NCI-H1694 (cell line): ENCODE data around the gene AOX1.
"Not testable (repeated sequence)": the region's sequence is repeated elsewhere in the genome, so short reads cannot be mapped to it uniquely, and the experiment has no call there.

ENCODE experiments used
- DNase-seq: peaks from one replicate; lab custom pipeline; 2025; lab: John Stamatoyannopoulos, UW

AOX1 gene

GRCh38 chr2:200628461-200628860 lies 42.6 kb downstream of the AOX1 start:
- not testable (repeated sequence) for DNase-seq

DNA sequence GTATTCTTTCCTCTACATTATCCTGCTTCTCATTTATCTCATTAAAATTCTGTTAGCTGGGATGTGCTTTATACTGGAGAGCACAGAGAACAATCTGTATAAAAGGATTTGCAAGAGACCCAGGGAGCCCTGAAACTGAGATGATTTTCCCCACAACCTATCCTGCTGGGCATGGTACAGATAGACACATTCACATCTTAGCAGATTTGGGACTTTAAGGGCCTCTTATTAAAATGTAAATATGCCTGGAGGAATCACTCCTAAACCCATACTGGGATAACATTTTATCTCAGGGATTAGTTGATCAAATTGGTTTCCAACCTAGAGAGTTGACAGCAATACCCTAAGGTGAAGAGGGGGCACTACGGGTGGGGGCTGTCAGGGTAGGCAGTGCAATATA lies 45.5 kb downstream of the AOX1 start:
- no peak for DNase-seq

DNA sequence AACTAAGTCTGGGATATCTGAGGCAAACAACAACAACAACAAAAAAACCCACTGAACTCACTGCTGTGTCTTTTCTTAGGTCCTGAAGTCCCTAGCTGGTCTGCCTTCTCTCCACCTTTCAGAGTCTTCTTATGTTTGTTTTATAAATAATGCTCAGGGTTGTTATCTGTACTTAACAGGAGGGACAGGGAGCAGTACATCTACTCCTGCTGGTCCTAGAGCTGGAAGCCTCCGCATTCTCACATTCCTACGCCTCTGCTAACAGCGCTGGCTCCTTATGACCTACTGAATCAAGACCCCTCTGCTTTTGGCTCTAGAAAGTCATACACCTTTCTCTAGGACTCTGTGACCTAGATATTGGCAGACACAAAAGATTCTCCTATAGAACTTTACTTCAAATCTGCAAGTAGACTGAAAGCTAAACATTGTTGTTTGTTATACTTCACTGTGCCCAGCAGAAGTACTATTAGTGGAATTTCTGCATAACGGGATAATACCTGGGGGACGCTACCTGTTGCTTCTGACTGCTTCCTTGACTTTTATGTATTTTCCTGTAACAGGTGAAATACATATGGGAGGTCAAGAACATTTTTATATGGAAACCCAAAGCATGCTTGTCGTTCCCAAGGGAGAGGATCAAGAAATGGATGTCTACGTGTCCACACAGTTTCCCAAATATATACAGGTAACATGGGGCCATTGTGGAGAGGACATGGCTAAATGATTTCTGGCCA lies 48.6 kb downstream of the AOX1 start:
- no peak for DNase-seq

GRCh38 chr2:200635251-200635650 lies 49.4 kb downstream of the AOX1 start:
- no peak for DNase-seq

- no peak for DNase-seq
These were observed 52.1 kb downstream of the AOX1 start for GRCh38 chr2:200637901-200638300.

DNA sequence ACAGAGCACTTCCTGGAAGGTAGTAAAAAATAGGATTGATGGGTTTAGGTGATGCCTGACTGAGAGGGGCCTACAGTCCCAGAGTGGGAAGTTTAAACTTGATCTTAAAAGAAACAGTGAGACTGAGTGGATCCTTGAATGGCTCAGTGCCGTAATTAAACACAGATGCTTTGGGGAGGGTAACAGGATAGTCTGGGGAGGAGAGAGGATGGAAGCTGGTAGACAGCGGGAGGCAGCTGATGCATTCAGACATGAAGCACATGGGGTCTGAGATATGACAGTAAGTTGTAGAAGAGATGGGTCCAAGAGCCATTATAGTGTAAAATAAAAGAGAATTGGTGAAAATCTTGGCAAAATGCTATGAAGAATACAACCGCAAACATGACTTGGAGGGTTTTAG lies 54.4 kb downstream of the AOX1 start:
- DNase-seq, result no peak

DNA sequence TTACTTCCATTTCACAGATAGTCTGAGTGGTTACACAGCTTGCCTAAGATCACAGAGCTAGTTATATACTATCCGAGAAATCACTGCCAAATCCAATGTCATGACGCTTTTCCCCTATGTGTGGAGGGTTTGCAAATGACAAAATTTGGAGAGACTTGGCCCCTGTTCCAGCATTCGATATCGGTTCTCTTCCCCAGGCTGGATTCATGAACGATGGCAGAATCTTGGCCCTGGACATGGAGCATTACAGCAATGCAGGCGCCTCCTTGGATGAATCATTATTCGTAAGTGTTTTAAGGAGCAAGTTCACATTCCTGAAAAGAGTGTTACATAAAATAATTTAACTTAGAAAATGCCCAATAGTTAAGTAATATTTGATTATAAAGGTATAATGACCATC lies 55.1 kb downstream of the AOX1 start:
- DNase-seq, result no peak

GRCh38 chr2:200648518-200649281 lies 62.9 kb downstream of the AOX1 start:
- DNase-seq, result not testable (repeated sequence)

GRCh38 chr2:200649724-200650123 lies 63.9 kb downstream of the AOX1 start:
- no peak for DNase-seq

DNA sequence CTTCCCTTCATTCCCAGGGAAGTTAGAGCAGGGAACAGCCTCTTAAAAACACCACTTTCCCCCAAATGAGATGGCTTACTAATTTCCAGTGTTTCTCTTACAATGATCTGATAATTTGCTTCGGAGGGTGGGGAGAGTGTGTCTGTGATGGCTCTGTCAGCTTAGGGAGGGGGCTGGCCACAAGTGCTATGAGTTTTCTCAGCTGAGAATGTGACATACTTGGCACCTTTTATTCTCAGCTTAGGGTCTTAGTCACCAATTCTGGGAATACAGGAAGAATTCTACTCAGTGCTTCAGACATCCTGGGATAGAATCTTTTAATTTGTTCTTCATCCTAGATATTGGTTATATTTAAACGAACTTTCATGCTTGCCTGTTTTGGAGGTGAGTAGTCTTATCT lies 64.4 kb downstream of the AOX1 start:
- no peak for DNase-seq

GRCh38 chr2:200652158-200652557 lies 66.3 kb downstream of the AOX1 start:
- DNase-seq, result no peak

GRCh38 chr2:200653021-200653420 lies 67.2 kb downstream of the AOX1 start:
- no peak for DNase-seq

DNA sequence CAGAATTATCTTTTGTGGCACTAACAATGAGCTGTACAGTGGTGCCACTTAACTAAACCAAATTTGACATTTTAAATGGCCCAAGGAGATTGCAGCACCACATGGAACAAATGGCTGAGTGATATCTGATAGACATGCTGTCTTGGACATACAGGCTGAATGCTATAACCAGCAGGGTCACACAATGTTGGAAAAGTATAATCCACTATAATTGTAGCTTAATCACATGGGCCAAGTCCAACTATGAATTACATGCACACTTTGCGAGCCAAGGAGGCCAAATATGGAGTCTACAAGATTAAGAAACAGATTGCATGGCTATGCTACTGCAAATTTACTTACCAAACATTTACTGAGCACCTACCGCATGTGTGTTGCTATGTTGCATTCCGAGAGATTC lies 69.0 kb downstream of the AOX1 start:
- no peak for DNase-seq

GRCh38 chr2:200655918-200656580 lies 70.2 kb downstream of the AOX1 start:
- no peak for DNase-seq

GRCh38 chr2:200658278-200658864 lies 72.6 kb downstream of the AOX1 start:
- DNase-seq, result no peak

GRCh38 chr2:200659410-200659809 lies 73.6 kb downstream of the AOX1 start:
- no peak for DNase-seq

DNA sequence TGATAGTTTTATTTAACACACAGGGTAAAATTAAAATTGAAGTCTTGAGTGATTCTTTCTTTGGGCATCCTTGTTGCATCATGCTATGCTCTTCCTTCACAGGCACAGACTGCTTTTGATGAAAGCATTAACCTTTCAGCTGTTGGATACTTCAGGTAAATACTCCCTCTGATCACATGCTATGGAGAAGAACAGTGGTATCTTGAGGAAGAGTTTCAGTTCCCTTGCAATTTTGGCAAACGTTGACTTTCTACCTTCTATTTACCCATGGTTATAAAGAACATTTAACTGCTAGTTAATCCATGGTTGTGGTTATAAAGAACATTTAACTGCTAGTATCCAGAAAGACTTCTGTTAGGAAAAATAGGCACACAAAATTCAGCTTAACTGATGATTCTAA lies 75.7 kb downstream of the AOX1 start:
- DNase-seq, result no peak

DNA sequence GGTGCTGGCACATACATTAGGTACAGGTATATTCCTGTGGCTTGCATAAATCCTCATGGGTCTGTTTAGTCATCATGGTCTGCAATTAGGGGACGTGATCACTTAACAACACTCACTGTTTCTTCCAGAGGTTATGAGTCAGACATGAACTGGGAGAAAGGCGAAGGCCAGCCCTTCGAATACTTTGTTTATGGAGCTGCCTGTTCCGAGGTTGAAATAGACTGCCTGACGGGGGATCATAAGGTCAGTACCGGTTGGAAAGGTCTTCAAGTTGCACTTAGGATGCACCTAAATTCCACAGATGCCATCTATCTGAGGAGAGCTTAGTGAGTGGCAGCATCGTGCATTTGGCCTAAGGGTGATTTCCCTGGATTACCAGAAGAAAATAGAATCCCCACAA lies 76.9 kb downstream of the AOX1 start:
- DNase-seq, result no peak

GRCh38 chr2:200664770-200665494 lies 79.1 kb downstream of the AOX1 start:
- DNase-seq, result no peak

DNA sequence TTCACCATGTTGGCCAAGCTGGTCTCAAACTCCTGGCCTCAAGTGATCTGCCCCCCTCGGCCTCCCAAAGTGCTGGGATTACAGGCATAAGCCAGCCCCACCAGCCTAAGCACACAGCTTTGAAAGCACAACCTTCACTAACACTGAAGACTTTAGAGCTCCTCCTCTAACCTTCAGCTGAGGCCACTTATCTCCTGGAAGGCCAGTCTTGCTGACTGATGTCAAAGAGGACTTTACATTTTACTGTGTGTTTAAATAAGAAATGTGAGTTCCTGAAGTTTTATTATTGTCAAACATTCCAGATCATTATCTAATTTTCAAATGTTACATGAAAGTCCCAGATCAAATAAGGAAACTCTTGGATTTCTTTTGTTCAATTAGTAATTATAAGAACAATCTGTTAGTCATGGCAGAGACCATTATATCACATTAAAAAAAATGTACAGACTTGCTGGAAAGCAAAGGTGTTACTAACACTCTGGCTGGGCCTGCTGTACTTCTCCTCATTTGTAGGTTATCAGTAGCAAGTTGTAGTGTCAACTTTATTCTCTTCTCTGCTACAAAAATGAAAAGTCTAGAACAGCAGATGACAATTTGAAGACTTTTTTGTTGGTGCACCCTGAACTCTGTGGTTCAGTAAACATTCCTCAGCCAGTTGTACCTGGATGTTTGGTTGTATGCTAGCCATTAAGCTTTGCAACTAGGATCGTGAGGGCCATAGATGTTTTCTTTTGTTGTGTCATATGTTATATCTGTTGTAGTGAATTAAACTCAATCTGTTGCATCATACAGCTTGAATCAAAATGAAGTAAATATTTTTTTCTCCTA lies 80.0 kb downstream of the AOX1 start:
- no peak for DNase-seq

DNA sequence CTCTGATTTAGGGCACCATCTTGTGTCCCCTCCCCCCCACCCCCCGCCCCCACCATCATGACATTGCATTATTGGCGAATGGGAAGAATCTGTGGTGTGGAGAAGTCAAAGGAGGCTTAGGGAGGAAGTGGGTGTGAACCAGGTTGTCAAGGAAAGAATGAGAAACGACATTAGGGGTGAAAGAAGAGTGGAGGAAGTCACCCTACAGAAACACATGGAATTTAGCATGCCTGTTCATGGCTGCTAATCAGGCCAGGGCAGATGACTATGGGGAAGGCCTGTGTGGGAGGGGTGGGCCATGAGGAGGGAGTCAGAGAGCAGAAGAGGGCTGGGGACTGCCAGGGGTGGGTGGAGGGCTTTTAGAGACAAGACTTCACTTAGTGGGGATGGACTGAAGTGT lies 81.6 kb downstream of the AOX1 start:
- no peak for DNase-seq
